ENCODE results near the gene KCNMA1. TPM values are rescaled to one million over a fixed set of nuclear protein-coding genes. Genes with fewer than 3 reads are reported as not detected.

Gene KCNMA1
- total and polyA plus RNA-seq, 7 donors: 15.3 to 427 (median 256) TPM

DNA sequence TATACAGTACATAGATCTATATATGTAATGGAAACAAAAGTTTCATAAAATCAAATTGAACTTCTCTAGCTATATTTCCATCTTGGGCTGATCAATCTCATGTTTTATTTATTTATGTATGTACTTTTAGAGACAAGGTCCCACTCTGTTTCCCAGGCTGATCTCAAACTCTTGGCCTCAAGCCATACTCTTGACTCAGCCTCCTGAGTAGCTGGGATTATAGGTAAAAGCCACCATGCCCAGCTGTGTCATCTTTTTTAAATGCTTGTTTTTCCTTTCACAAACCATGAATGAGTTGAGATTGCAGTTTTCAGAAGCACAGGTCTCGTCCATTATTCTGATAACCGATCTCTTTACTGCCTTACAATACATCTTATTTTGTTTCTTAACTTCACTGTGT is 400.9 kb downstream of the KCNMA1 start:
- intact Hi-C loops (cut with DNase I): no loop called here
- peaks cover 0 to 75% (median 60%) of the 10 kb centered on the region in 4 donors for H3K4me1 ChIP-seq
- H3K27ac ChIP-seq: peak overlapping the region in 3 of 4 donors; percentile 85 to 91 (median 87)
- H3K4me3 ChIP-seq: no peak overlapping the region
- 93 to 94% methylated on average over 2 of the region's 2 CpGs for WGBS, 2 donors
- TF ChIP-seq POLR2AphosphoS5 (IDR thresholded peaks at IDR 0.05) (no peak), POLR2A (IDR thresholded peaks at IDR 0.05) (no peak), EP300 (IDR thresholded peaks at IDR 0.05) (no peak)
- TF ChIP-seq, protein P1, sequence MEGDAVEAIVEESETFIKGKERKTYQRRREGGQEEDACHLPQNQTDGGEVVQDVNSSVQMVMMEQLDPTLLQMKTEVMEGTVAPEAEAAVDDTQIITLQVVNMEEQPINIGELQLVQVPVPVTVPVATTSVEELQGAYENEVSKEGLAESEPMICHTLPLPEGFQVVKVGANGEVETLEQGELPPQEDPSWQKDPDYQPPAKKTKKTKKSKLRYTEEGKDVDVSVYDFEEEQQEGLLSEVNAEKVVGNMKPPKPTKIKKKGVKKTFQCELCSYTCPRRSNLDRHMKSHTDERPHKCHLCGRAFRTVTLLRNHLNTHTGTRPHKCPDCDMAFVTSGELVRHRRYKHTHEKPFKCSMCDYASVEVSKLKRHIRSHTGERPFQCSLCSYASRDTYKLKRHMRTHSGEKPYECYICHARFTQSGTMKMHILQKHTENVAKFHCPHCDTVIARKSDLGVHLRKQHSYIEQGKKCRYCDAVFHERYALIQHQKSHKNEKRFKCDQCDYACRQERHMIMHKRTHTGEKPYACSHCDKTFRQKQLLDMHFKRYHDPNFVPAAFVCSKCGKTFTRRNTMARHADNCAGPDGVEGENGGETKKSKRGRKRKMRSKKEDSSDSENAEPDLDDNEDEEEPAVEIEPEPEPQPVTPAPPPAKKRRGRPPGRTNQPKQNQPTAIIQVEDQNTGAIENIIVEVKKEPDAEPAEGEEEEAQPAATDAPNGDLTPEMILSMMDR (IDR thresholded peaks at IDR 0.05): no peak
- H3K9me3 ChIP-seq: no peaks in the 10 kb centered on the region
- DNase-seq: no peak
- H3K36me3 ChIP-seq: no peaks in the 10 kb centered on the region
- H3K27me3 ChIP-seq: no peaks in the 10 kb centered on the region

DNA sequence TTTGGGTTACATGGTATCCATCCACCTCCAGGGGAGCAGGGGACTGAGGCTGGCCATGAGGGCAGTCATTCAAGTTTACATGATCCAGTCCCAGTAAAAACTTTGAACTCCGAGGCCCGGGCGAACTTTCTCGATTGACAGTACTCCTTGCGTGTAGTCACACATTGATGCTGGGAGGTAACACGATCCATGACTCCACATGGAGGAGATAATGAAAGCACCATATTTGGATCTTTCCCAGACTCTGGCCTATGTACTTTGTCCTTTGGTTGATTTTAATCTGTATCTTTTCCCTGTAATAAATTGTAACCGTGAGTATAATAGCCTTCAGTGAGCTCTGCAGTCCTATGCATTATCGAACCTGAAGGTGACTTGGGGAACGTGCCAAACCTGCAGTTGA is 401.6 kb downstream of the KCNMA1 start:
- Histone ChIP-seq H3K27me3 (no peaks in the 10 kb centered on the region), H3K4me3 (no peak overlapping the region), H3K4me1 (peaks cover 0 to 68% (median 55%) of the 10 kb centered on the region in 4 donors), H3K9me3 (no peaks in the 10 kb centered on the region), H3K36me3 (no peaks in the 10 kb centered on the region), H3K27ac (peak overlapping the region in 3 of 4 donors; percentile 85 to 91 (median 87))
- DNase-seq: no peak
- WGBS, 2 donors: 53 to 72% methylated on average over 9 of the region's 9 CpGs
- intact Hi-C loops (cut with DNase I): no loop called here
- TF ChIP-seq POLR2A (IDR thresholded peaks at IDR 0.05) (no peak), POLR2AphosphoS5 (IDR thresholded peaks at IDR 0.05) (no peak), EP300 (IDR thresholded peaks at IDR 0.05) (no peak)
- TF ChIP-seq, protein P1 (IDR thresholded peaks at IDR 0.05): no peak

DNA sequence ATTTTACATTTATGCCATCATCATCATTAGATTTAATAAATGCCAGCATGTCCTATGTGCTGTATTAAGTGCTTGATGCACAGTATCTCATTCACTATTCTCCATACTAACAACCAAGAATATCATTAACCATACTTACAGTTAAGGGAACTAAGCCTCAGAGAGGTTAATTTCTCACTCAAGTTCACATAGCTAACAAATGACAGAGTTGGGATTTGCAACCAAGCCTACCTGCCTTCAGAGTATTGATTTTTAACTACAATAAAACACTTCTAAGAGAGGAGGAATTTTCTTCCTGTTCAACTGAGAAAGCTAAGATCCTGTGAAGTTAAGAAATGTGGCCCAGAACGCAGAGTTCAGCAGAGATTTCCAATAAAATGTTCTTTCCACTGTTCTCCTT is 403.0 kb downstream of the KCNMA1 start:
- Histone ChIP-seq H3K4me1 (peaks cover 0 to 57% (median 44%) of the 10 kb centered on the region in 4 donors), H3K27ac (peak overlapping the region in 3 of 4 donors; percentile 85 to 91 (median 87)), H3K36me3 (no peaks in the 10 kb centered on the region), H3K4me3 (no peak overlapping the region), H3K27me3 (no peaks in the 10 kb centered on the region), H3K9me3 (no peaks in the 10 kb centered on the region)
- TF ChIP-seq POLR2AphosphoS5 (IDR thresholded peaks at IDR 0.05) (no peak), EP300 (IDR thresholded peaks at IDR 0.05) (no peak), POLR2A (IDR thresholded peaks at IDR 0.05) (no peak)
- TF ChIP-seq, protein P1 (IDR thresholded peaks at IDR 0.05): no peak
- DNase-seq: no peak
- 74 to 79% methylated on average over 1 of the region's 1 CpG for WGBS, 2 donors
- intact Hi-C loops (cut with DNase I): no loop called here

DNA sequence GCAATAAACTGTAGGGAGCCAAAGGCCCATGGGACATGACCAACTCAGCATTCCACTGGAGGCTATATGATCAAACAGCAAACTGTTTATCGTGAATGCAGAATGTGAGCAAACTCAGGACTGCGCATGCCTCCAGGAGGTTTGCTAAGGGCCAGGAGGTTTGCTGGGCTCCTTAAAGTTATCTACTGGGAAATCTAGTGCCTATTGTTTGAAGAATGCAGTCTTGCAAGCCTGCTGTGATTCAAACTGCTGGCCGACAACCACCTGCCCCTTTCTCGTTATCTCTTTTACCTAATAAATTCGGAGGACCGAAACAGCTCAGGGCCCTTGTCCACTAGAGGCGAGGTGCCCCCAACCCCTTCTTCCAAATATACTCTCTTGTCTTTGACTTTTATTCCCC is 404.1 kb downstream of the KCNMA1 start:
- no peaks in the 10 kb centered on the region for H3K27me3 ChIP-seq
- DNase-seq: no peak
- intact Hi-C loops (cut with DNase I): no loop called here
- H3K36me3 ChIP-seq: no peaks in the 10 kb centered on the region
- H3K9me3 ChIP-seq: no peaks in the 10 kb centered on the region
- H3K4me1 ChIP-seq: peaks cover 0 to 51% (median 39%) of the 10 kb centered on the region in 4 donors
- WGBS, 2 donors: 94 to 98% methylated on average over 7 of the region's 7 CpGs
- peak overlapping the region in 2 of 4 donors; percentile 87 to 91 for H3K27ac ChIP-seq
- TF ChIP-seq POLR2AphosphoS5 (IDR thresholded peaks at IDR 0.05): no peak
- TF ChIP-seq POLR2A (IDR thresholded peaks at IDR 0.05): no peak
- TF ChIP-seq EP300 (IDR thresholded peaks at IDR 0.05): no peak
- H3K4me3 ChIP-seq: no peak overlapping the region

- Histone ChIP-seq H3K27ac (peak overlapping the region in 2 of 4 donors; percentile 81 to 87), H3K4me3 (no peak overlapping the region), H3K36me3 (no peaks in the 10 kb centered on the region), H3K27me3 (no peaks in the 10 kb centered on the region), H3K9me3 (no peaks in the 10 kb centered on the region), H3K4me1 (peaks cover 0 to 51% (median 36%) of the 10 kb centered on the region in 4 donors)
- intact Hi-C loops (cut with DNase I): no loop called here
- TF ChIP-seq, protein P1 (IDR thresholded peaks at IDR 0.05): no peak
- TF ChIP-seq POLR2AphosphoS5 (IDR thresholded peaks at IDR 0.05) (no peak), POLR2A (IDR thresholded peaks at IDR 0.05) (no peak), EP300 (IDR thresholded peaks at IDR 0.05) (no peak)
- no peak for DNase-seq
- WGBS, 2 donors: 78 to 89% methylated on average over 3 of the region's 3 CpGs
Measured at GRCh38 chr10:77231884-77232610, 405.6 kb downstream of the KCNMA1 start.
